Tibial nerve (tissue), 3 donors: Measurements from ENCODE around the gene CCL20.

Experiments
- POLR2A ChIP-seq, 2 donors: fragments of 450-650 bp; IDR thresholded peaks; one replicate each; pipeline ENCODE4 v1.6.1; 2017; ENCODE audit warnings: antibody characterized with exemption in 2 of 2, mild to moderate bottlenecking in 2 of 2, moderate library complexity in 2 of 2
- TF ChIP-seq, protein P1 (sequence below), 5 experiments: fragments of 200-600 bp in 3 of 5; fragments of 450-650 bp in 2 of 5; sonication (generic) in 3 of 5; IDR thresholded peaks; one replicate each; pipeline ENCODE4 v1.5.1; 2016 to 2019; ENCODE audit warnings: antibody characterized with exemption in 5 of 5, mild to moderate bottlenecking in 3 of 5, moderate library complexity in 2 of 5

DNA sequence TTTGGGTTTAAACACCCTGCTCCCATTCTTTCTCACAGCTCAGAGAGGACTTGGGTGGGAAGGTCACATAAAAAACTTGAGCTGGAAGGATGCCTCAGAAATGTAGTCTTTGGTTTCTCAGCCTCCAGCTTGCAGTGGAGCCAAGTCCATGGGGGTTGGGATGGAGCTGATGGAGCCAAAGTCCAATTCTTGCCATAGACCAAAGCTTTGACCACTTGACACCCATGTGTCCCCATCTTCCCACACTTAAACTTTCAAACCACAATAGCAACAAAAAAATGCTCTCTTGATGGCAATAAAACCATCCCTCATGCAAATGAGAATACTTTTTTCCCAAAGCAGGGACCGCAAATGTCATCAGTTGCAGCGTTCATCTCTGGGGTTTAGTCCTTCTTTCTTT is 43.1 kb downstream of the CCL20 start:
- no peak for TF ChIP-seq POLR2A (IDR thresholded peaks at IDR 0.05)
- TF ChIP-seq, protein P1, sequence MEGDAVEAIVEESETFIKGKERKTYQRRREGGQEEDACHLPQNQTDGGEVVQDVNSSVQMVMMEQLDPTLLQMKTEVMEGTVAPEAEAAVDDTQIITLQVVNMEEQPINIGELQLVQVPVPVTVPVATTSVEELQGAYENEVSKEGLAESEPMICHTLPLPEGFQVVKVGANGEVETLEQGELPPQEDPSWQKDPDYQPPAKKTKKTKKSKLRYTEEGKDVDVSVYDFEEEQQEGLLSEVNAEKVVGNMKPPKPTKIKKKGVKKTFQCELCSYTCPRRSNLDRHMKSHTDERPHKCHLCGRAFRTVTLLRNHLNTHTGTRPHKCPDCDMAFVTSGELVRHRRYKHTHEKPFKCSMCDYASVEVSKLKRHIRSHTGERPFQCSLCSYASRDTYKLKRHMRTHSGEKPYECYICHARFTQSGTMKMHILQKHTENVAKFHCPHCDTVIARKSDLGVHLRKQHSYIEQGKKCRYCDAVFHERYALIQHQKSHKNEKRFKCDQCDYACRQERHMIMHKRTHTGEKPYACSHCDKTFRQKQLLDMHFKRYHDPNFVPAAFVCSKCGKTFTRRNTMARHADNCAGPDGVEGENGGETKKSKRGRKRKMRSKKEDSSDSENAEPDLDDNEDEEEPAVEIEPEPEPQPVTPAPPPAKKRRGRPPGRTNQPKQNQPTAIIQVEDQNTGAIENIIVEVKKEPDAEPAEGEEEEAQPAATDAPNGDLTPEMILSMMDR (IDR thresholded peaks at IDR 0.05): no peak
